Pulmonary artery endothelial cell (primary cell): ENCODE measurements around the gene ZNF423. TPM values are rescaled to one million over a fixed set of nuclear protein-coding genes. Genes with fewer than 3 reads are reported as not detected.
"Not testable (repeated sequence)": the region's sequence is repeated elsewhere in the genome, so short reads cannot be mapped to it uniquely, and the experiment has no call there.

Source experiments
- DNase-seq: peaks from one replicate; pipeline ENCODE4 v3.0.0-alpha.2; 2011; ENCODE audit warnings: low read depth, low spot score
- total RNA-seq: library from RNA; depleted of rRNA; stranded (reverse); fragments of >200 nt; gene quantifications from 2 replicates; pipeline ENCODE4 v1.2.3, GENCODE V29; 2014

The ZNF423 gene
- total RNA-seq, result 0.73 and 1.4 TPM in 2 replicates

- no peak for DNase-seq
These were observed at the start of gene ZNF423 for GRCh38 chr16:49855822-49856671. Gene ZNF423, minus strand, starts transcription at chr16:49856112. Its CDS starts 338 bp downstream, at chr16:49855774.

- no peak for DNase-seq
These were observed 48.6 kb upstream of the ZNF423 start for GRCh38 chr16:49904348-49905062.

- no peak for DNase-seq
These were observed 47.0 kb upstream of the ZNF423 start for GRCh38 chr16:49902908-49903307.

- no peak for DNase-seq
These were observed 45.8 kb upstream of the ZNF423 start for GRCh38 chr16:49901711-49902110.

GRCh38 chr16:49900875-49901274, 45.0 kb upstream of the ZNF423 start:
- no peak for DNase-seq

- no peak for DNase-seq
These were observed 44.2 kb upstream of the ZNF423 start for GRCh38 chr16:49899991-49900695.

- no peak for DNase-seq
These were observed 40.6 kb upstream of the ZNF423 start for GRCh38 chr16:49896447-49896964.

- DNase-seq, result no peak
These were observed 35.0 kb upstream of the ZNF423 start for GRCh38 chr16:49890876-49891275.

GRCh38 chr16:49889725-49890397, 33.9 kb upstream of the ZNF423 start:
- DNase-seq, result no peak

- no peak for DNase-seq
These were observed 30.7 kb upstream of the ZNF423 start for GRCh38 chr16:49886554-49887094.

- DNase-seq, result no peak
These were observed 28.4 kb upstream of the ZNF423 start for GRCh38 chr16:49884033-49885015.

- no peak for DNase-seq
These were observed 27.4 kb upstream of the ZNF423 start for GRCh38 chr16:49883076-49884014.

GRCh38 chr16:49881890-49882289, 26.0 kb upstream of the ZNF423 start:
- no peak for DNase-seq

GRCh38 chr16:49878540-49878939, 22.6 kb upstream of the ZNF423 start:
- DNase-seq, result not testable (repeated sequence)

- no peak for DNase-seq
These were observed 20.8 kb upstream of the ZNF423 start for GRCh38 chr16:49876716-49877129.

- DNase-seq, result no peak
These were observed 20.1 kb upstream of the ZNF423 start for GRCh38 chr16:49875806-49876715.

GRCh38 chr16:49874613-49875237, 18.8 kb upstream of the ZNF423 start:
- no peak for DNase-seq
